Prostate gland (tissue), 2 donors: ENCODE results near the gene RAP1GAP. TPM values are rescaled to one million over a fixed set of nuclear protein-coding genes. Genes with fewer than 3 reads are reported as not detected.

Experiments used
- DNase-seq: peaks from one replicate; pipeline ENCODE4 v3.0.0-alpha.2; 2019; ENCODE audit warnings: low spot score
- H3K27ac ChIP-seq, 2 donors: fragments of 200-600 bp; sonication (generic); 2 replicates each; pipeline ENCODE4 v1.5.1; 2017 to 2019
- H3K27me3 ChIP-seq: fragments of 200-600 bp; sonication (generic); replicated peaks from 2 replicates; pipeline ENCODE4 v1.5.1; 2019; ENCODE audit not compliant: insufficient read depth
- H3K36me3 ChIP-seq, 2 donors: fragments of 200-600 bp; sonication (generic); 1 replicate in 1 of 2; 2 replicates in 1 of 2; pipeline versions ENCODE4 v1.5.1 to v1.8.1; 2017 to 2019
- H3K4me1 ChIP-seq: fragments of 200-600 bp; sonication (generic); replicated peaks from 2 replicates; pipeline ENCODE4 v1.5.1; 2019
- H3K4me3 ChIP-seq, 2 donors: fragments of 200-600 bp; sonication (generic); 2 replicates each; pipeline ENCODE4 v1.5.1; 2017 to 2019
- H3K9me3 ChIP-seq: fragments of 200-600 bp; sonication (generic); 2 replicates; pipeline ENCODE4 v1.5.1; 2017
- CTCF ChIP-seq, 4 experiments: fragments of 200-600 bp in 2 of 4; fragments of 450-650 bp in 2 of 4; sonication (generic) in 2 of 4; IDR thresholded peaks; 1 replicate in 3 of 4; 2 replicates in 1 of 4; pipeline ENCODE4 v1.5.1; 2016 to 2019; ENCODE audit warnings: antibody characterized with exemption in 4 of 4, mild to moderate bottlenecking in 2 of 4, moderate library complexity in 2 of 4
- POLR2A ChIP-seq: fragments of 450-650 bp; IDR thresholded peaks from one replicate; pipeline ENCODE4 v1.6.1; 2016; ENCODE audit warnings: antibody characterized with exemption, mild to moderate bottlenecking
- POLR2AphosphoS5 ChIP-seq: sonication (generic); formaldehyde crosslinking; IDR thresholded peaks from one replicate; pipeline ENCODE4 v1.6.1; 2017; ENCODE audit warnings: antibody characterized with exemption
- WGBS: methylation state at CpG from one replicate; pipeline ENCODE4 v1.1.5; 2018; 5-methylcytosine and 5-hydroxymethylcytosine counted together
- intact Hi-C: fragments of 100-400 bp; cut with DNase I; formaldehyde crosslinking; loops from one replicate; pipeline ENCODE4 v1.14.2; 2022
- total RNA-seq, 2 donors: library from RNA; depleted of rRNA; stranded (reverse); fragments of >200 nt; gene quantifications; one replicate each; pipeline ENCODE4 v1.1.0, GENCODE V29; 2016

RAP1GAP gene
- total RNA-seq, 2 donors from 2014 or later, result 22.9 to 36.1 TPM

- H3K27me3 ChIP-seq, result no peaks in the 10 kb centered on the region
- no peak for TF ChIP-seq CTCF (IDR thresholded peaks at IDR 0.05)
- TF ChIP-seq POLR2A, result no peak
- TF ChIP-seq POLR2AphosphoS5, result no peak
- H3K9me3 ChIP-seq, result no peaks in the 10 kb centered on the region
- H3K36me3 ChIP-seq, result peaks cover 0 to 6% of the 10 kb centered on the region in 2 donors
- no peak overlapping the region for H3K4me3 ChIP-seq
- 53% methylated on average over 3 of the region's 3 CpGs for WGBS
- H3K4me1 ChIP-seq, result no peaks in the 10 kb centered on the region
- intact Hi-C loops, result no loop called here
- no peak for DNase-seq
- no peak overlapping the region for H3K27ac ChIP-seq
Measured at GRCh38 chr1:21691739-21692138, 22.6 kb upstream of the RAP1GAP start.

GRCh38 chr1:21689661-21690372 lies 20.7 kb upstream of the RAP1GAP start:
- Histone ChIP-seq H3K9me3 (no peaks in the 10 kb centered on the region), H3K27me3 (no peaks in the 10 kb centered on the region), H3K4me3 (no peak overlapping the region), H3K4me1 (no peaks in the 10 kb centered on the region), H3K36me3 (peaks cover 0 to 6% of the 10 kb centered on the region in 2 donors), H3K27ac (no peak overlapping the region)
- intact Hi-C loops, result no loop called here
- TF ChIP-seq CTCF (IDR thresholded peaks at IDR 0.05) (no peak), POLR2A (no peak), POLR2AphosphoS5 (no peak)
- 82% methylated on average over 6 of the region's 6 CpGs for WGBS
- no peak for DNase-seq

GRCh38 chr1:21687081-21687529 lies 17.9 kb upstream of the RAP1GAP start:
- TF ChIP-seq POLR2A (no peak), POLR2AphosphoS5 (no peak), CTCF (IDR thresholded peaks at IDR 0.05) (no peak)
- 97% methylated on average over 2 of the region's 2 CpGs for WGBS
- Histone ChIP-seq H3K27me3 (no peaks in the 10 kb centered on the region), H3K4me3 (no peak overlapping the region), H3K36me3 (no peaks in the 10 kb centered on the region), H3K27ac (no peak overlapping the region), H3K4me1 (no peaks in the 10 kb centered on the region), H3K9me3 (no peaks in the 10 kb centered on the region)
- intact Hi-C loops, result no loop called here
- no peak for DNase-seq

- DNase-seq, result no peak
- WGBS, result 97% methylated on average over 4 of the region's 4 CpGs
- intact Hi-C loops, result no loop called here
- Histone ChIP-seq H3K36me3 (no peaks in the 10 kb centered on the region), H3K27ac (no peak overlapping the region), H3K4me3 (no peak overlapping the region), H3K4me1 (no peaks in the 10 kb centered on the region), H3K27me3 (no peaks in the 10 kb centered on the region), H3K9me3 (no peaks in the 10 kb centered on the region)
- no peak for TF ChIP-seq CTCF (IDR thresholded peaks at IDR 0.05)
Measured at GRCh38 chr1:21685946-21686678, 17.0 kb upstream of the RAP1GAP start.

GRCh38 chr1:21681426-21681825 lies 12.3 kb upstream of the RAP1GAP start:
- H3K36me3 ChIP-seq, result no peaks in the 10 kb centered on the region

More at GRCh38 chr1:21681426-21681825, 12.3 kb upstream of the RAP1GAP start:
- H3K27ac ChIP-seq, result no peak overlapping the region
- intact Hi-C loops, result no loop called here
- H3K4me1 ChIP-seq, result peaks cover 15% of the 10 kb centered on the region
- TF ChIP-seq CTCF (IDR thresholded peaks at IDR 0.05) (no peak), POLR2AphosphoS5 (no peak), POLR2A (no peak)
- no peak for DNase-seq
- H3K4me3 ChIP-seq, result no peak overlapping the region
- no peaks in the 10 kb centered on the region for H3K9me3 ChIP-seq
- H3K27me3 ChIP-seq, result no peaks in the 10 kb centered on the region
- 77% methylated on average over 9 of the region's 9 CpGs for WGBS
